SK-N-SH treated with all-trans-retinoic acid at 6 μM for 48 hours (cell line): ENCODE results near the gene OR52B2.

Source experiments
- ARNTL ChIP-seq: fragments of 450-650 bp; formaldehyde crosslinking; IDR thresholded peaks from 2 replicates; pipeline ENCODE4 v1.5.0; 2020; ENCODE audit warnings: low read depth, mild to moderate bottlenecking, moderate library complexity, borderline replicate concordance
- CREB5 ChIP-seq: fragments of 250-450 bp; sonication (Bioruptor Pico); IDR thresholded peaks from 2 replicates; pipeline ENCODE4 v1.5.1; 2020; ENCODE audit warnings: low read depth, mild to moderate bottlenecking, moderate library complexity
- CSRNP3 ChIP-seq: fragments of 250-450 bp; sonication (Bioruptor Pico); IDR thresholded peaks from 2 replicates; pipeline ENCODE4 v1.5.1; 2021; ENCODE audit warnings: mild to moderate bottlenecking, moderate library complexity
- ESRRG ChIP-seq: fragments of 250-450 bp; sonication (Bioruptor Pico); IDR thresholded peaks from 2 replicates; pipeline ENCODE4 v1.6.1; 2021; ENCODE audit warnings: mild to moderate bottlenecking
- GLIS3 ChIP-seq: fragments of 250-450 bp; sonication (Bioruptor Pico); IDR thresholded peaks from 2 replicates; pipeline ENCODE4 v1.5.0; 2020; ENCODE audit warnings: mild to moderate bottlenecking, moderate library complexity
- OSR1 ChIP-seq: fragments of 250-450 bp; sonication (Bioruptor Pico); IDR thresholded peaks from 2 replicates; pipeline ENCODE4 v1.8.0; 2022; ENCODE audit warnings: moderate library complexity, mild to moderate bottlenecking, inconsistent platforms
- PATZ1 ChIP-seq: fragments of 250-450 bp; sonication (Bioruptor Pico); IDR thresholded peaks from 2 replicates; pipeline ENCODE4 v1.8.0; 2020; ENCODE audit warnings: mild to moderate bottlenecking, moderate library complexity, borderline replicate concordance
- PPARA ChIP-seq: fragments of 250-450 bp; sonication (Bioruptor Pico); IDR thresholded peaks from 2 replicates; pipeline ENCODE4 v1.5.0; 2020; ENCODE audit warnings: mild to moderate bottlenecking, borderline replicate concordance
- RARB ChIP-seq: fragments of 250-450 bp; sonication (Bioruptor Pico); IDR thresholded peaks from 2 replicates; pipeline ENCODE4 v1.8.0; 2021; ENCODE audit warnings: mild to moderate bottlenecking, moderate library complexity
- SNAI2 ChIP-seq: fragments of 250-450 bp; sonication (Bioruptor Pico); IDR thresholded peaks from 2 replicates; pipeline ENCODE4 v1.5.0; 2020; ENCODE audit warnings: mild to moderate bottlenecking, moderate library complexity
- ZC3H10 ChIP-seq: fragments of 250-450 bp; sonication (Bioruptor Pico); IDR thresholded peaks from 2 replicates; pipeline ENCODE4 v1.5.1; 2021; ENCODE audit warnings: mild to moderate bottlenecking, moderate library complexity
- ZFP3 ChIP-seq: fragments of 250-450 bp; sonication (Bioruptor Pico); IDR thresholded peaks from 2 replicates; pipeline ENCODE4 v1.5.0; 2020; ENCODE audit warnings: mild to moderate bottlenecking, moderate library complexity
- ZNF70 ChIP-seq: fragments of 450-650 bp; formaldehyde crosslinking; IDR thresholded peaks from 2 replicates; pipeline ENCODE4 v1.5.0; 2020; ENCODE audit warnings: mild to moderate bottlenecking, moderate library complexity

GRCh38 chr11:6209801-6210200 is 39.7 kb upstream of the OR52B2 start:
- TF ChIP-seq CREB5 = no peak
- TF ChIP-seq RARB (CRISPR knock-in tag) = no peak
- TF ChIP-seq ESRRG (CRISPR knock-in tag) = no peak
- no peak for TF ChIP-seq ZNF70
- TF ChIP-seq OSR1 (CRISPR knock-in tag) = no peak
- no peak for TF ChIP-seq PPARA
- TF ChIP-seq CSRNP3 (CRISPR knock-in tag) = no peak
- no peak for TF ChIP-seq ZFP3 (CRISPR knock-in tag)
- no peak for TF ChIP-seq ARNTL
- TF ChIP-seq GLIS3 (CRISPR knock-in tag) = no peak
- TF ChIP-seq PATZ1 = no peak
- TF ChIP-seq SNAI2 = no peak
- no peak for TF ChIP-seq ZC3H10 (CRISPR knock-in tag)
